Measurements from ENCODE around the gene H6PD. TPM values are rescaled to one million over a fixed set of nuclear protein-coding genes. Genes with fewer than 3 reads are reported as not detected.

The H6PD gene
- total RNA-seq, 2 experiments from 2014 or later: 7.5 to 7.8 TPM

DNA sequence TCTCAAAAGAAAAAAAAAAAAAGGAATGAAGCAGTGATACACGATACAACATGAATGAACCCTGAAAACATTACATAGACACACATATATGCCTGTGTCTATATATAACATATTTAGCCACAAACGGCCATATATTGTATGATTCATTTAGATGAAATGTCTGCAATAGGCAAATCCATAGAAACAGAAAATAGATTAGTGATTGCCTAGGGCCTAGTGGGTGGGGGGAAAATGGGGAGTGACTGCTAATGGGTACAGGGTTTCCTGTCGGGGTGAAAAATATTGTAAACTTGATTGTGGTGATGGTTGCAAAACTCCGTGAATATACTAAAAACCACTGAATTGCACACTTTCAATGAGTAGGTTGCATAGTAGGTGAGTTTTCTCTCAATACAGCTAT, 6.0 kb upstream of the H6PD start:
- Mint-ChIP-seq H3K4me3 (no peak overlapping the region), H3K27ac (no peak overlapping the region), H3K36me3 (ENCODE audit: low read depth) (no peaks in the 10 kb centered on the region), H3K9me3 (no peaks in the 10 kb centered on the region), H3K4me1 (ENCODE audit: low read depth) (peaks cover 10% of the 10 kb centered on the region), H3K27me3 (no peaks in the 10 kb centered on the region)
- ATAC-seq (peak; percentile 39), DNase-seq (no peak)
- intact Hi-C loops (cut with micrococcal nuclease): no loop called here
- ChIA-PET CTCF (no interaction called here), POLR2A (no interaction called here)
- TF ChIP-seq, protein P1, sequence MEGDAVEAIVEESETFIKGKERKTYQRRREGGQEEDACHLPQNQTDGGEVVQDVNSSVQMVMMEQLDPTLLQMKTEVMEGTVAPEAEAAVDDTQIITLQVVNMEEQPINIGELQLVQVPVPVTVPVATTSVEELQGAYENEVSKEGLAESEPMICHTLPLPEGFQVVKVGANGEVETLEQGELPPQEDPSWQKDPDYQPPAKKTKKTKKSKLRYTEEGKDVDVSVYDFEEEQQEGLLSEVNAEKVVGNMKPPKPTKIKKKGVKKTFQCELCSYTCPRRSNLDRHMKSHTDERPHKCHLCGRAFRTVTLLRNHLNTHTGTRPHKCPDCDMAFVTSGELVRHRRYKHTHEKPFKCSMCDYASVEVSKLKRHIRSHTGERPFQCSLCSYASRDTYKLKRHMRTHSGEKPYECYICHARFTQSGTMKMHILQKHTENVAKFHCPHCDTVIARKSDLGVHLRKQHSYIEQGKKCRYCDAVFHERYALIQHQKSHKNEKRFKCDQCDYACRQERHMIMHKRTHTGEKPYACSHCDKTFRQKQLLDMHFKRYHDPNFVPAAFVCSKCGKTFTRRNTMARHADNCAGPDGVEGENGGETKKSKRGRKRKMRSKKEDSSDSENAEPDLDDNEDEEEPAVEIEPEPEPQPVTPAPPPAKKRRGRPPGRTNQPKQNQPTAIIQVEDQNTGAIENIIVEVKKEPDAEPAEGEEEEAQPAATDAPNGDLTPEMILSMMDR (IDR thresholded peaks at IDR 0.05): no peak

DNA sequence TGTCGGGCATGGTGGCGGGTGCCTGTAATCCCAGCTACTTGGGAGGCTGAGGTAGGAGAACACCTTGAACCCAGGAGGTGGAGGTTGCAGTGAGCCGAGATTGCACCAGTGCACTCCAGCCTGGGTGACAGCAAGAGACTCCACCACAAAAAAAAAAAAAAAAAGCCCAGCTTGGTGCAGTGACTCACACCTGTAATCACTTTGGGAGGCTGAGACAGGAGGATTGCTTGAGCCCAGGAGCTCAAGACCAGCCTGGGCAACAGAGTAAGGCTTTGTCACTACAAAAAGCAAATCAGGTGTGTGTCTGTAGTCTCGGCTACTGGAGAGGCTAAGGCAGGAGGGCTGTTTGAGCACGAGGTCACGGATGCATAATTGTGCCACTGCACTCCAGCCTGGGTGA, 5.0 kb upstream of the H6PD start:
- no peak overlapping the region for H3K27ac Mint-ChIP-seq
- H3K4me3 Mint-ChIP-seq: no peak overlapping the region
- no peaks in the 10 kb centered on the region for H3K9me3 Mint-ChIP-seq
- CTCF ChIA-PET: interaction anchor here (1.8 kb wide), 1 partner anchor 20 kb away, joined by 4 read pairs; no protein-coding TSS in a partner anchor
- TF ChIP-seq, protein P1 (IDR thresholded peaks at IDR 0.05): no peak
- POLR2A ChIA-PET: no interaction called here
- peaks cover 15% of the 10 kb centered on the region for H3K4me1 Mint-ChIP-seq (ENCODE audit: low read depth)
- H3K27me3 Mint-ChIP-seq: no peaks in the 10 kb centered on the region
- DNase-seq: no peak
- no peak for ATAC-seq
- intact Hi-C loops (cut with micrococcal nuclease): no loop called here
- no peaks in the 10 kb centered on the region for H3K36me3 Mint-ChIP-seq (ENCODE audit: low read depth)

DNA sequence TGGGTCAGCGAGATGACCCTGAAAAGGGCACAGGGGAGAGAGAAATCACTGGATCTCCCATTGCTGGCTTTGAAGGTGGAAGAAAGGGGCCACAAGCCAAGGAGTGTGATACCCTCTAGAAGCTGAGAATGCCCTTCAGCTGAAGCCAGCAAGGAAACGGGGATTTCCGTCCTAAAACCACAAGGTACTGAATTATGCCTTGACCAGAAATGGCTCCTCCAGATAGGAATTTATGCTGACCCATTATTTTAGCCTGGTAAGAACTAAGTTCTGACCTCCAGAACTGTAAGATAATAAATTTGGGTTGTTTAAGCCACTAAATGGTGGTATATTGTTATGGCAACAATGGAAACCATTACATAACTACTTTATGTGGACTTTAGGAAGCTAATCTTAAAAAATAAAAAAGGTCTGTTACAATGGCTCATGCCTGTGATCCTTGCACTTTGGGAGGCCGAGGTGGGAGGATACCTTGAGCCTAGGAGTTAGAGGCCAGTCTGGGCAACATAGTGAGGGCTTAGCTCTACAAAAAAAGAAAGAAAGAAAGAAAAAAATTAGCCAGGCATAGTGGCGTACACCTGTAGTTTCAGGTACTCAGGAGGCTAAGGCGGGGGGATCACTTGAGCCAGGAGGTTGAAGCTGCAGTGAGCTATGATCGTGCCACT, 3.6 kb upstream of the H6PD start:
- CTCF ChIA-PET: interaction anchor here (1.8 kb wide), 1 partner anchor 18 kb away, joined by 4 read pairs; no protein-coding TSS in a partner anchor

DNA sequence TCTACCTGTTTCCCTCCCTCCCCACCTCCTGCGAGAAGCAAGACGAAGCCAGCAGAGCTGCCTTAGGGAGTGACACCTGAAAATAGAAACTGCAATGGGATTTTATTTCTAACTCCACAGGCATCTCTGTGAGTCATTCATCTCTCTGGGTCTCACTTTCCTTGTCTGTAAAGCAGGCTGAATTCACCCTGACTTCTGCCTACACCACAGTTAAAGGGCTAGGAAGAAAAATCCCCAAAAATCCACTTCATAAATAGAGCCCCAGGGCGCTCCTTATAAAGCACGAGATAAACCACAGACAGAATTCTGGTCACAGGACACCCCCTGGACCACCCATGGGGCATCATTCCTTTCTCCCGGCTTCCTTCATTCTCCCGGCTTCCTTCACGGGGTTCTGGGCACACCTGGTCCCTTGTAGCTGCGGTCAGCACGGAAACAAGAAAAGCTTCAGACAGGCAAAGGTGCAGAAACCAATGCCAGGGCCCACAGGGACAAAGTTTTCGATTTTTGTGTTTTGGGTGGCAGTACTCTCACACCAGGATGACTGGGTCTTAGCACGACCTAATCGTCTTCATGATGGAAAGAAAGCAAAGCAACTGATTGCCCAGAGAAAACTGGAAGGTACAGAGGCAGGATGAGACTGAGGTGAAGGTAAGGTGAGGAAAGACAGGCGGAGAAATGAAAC, 2.8 kb upstream of the H6PD start:
- H3K9me3 Mint-ChIP-seq: no peaks in the 10 kb centered on the region
- intact Hi-C loops (cut with micrococcal nuclease): no loop called here
- no peaks in the 10 kb centered on the region for H3K36me3 Mint-ChIP-seq (ENCODE audit: low read depth)
- ChIA-PET POLR2A (no interaction called here), CTCF (no interaction called here)
- no peak overlapping the region for H3K27ac Mint-ChIP-seq
- DNase-seq (no peak), ATAC-seq (no peak)
- H3K4me3 Mint-ChIP-seq: no peak overlapping the region
- H3K27me3 Mint-ChIP-seq: no peaks in the 10 kb centered on the region
- peaks cover 18% of the 10 kb centered on the region for H3K4me1 Mint-ChIP-seq (ENCODE audit: low read depth)
- TF ChIP-seq, protein P1 (IDR thresholded peaks at IDR 0.05): no peak

More for the DNA sequence above, 3.6 kb upstream of the H6PD start:
- H3K36me3 Mint-ChIP-seq (ENCODE audit: low read depth): no peaks in the 10 kb centered on the region
- H3K9me3 Mint-ChIP-seq: no peaks in the 10 kb centered on the region
- intact Hi-C loops (cut with micrococcal nuclease): no loop called here
- ATAC-seq (no peak), DNase-seq (no peak)
- TF ChIP-seq, protein P1 (IDR thresholded peaks at IDR 0.05): no peak
- POLR2A ChIA-PET: interaction anchor here (0.6 kb wide), 1 partner anchor 1102 kb away, joined by 3 read pairs; no protein-coding TSS in a partner anchor
- H3K4me3 Mint-ChIP-seq: no peak overlapping the region
- no peaks in the 10 kb centered on the region for H3K27me3 Mint-ChIP-seq
- H3K27ac Mint-ChIP-seq: no peak overlapping the region
- H3K4me1 Mint-ChIP-seq (ENCODE audit: low read depth): peaks cover 15% of the 10 kb centered on the region
